Progenitor cell of endocrine pancreas (in vitro differentiated cells): ENCODE results near the gene HS2ST1. TPM values are rescaled to one million over a fixed set of nuclear protein-coding genes. Genes with fewer than 3 reads are reported as not detected.

Source experiments
- DNase-seq: peaks from one replicate; pipeline ENCODE4 v3.0.0; 2021; ENCODE audit warnings: low spot score; ENCODE audit not compliant: unreplicated experiment
- H3K27ac Mint-ChIP-seq: 2 replicates; pipeline ENCODE4 v1.8.0; 2021; ENCODE audit warnings: mild to moderate bottlenecking, moderate library complexity, mixed read lengths
- H3K27me3 Mint-ChIP-seq: 2 replicates; pipeline ENCODE4 v1.8.0; 2021; ENCODE audit warnings: mixed read lengths
- H3K36me3 Mint-ChIP-seq: 2 replicates; pipeline ENCODE4 v1.8.0; 2022; ENCODE audit warnings: mixed read lengths; ENCODE audit not compliant: insufficient read depth
- H3K4me1 Mint-ChIP-seq: 2 replicates; pipeline ENCODE4 v1.8.0; 2021; ENCODE audit warnings: low read depth, mixed read lengths
- H3K4me3 Mint-ChIP-seq: 2 replicates; pipeline ENCODE4 v1.8.0; 2021; ENCODE audit warnings: low read depth, mild to moderate bottlenecking, moderate library complexity, mixed read lengths
- H3K9me3 Mint-ChIP-seq: 2 replicates; pipeline ENCODE4 v1.8.0; 2021; ENCODE audit warnings: low read depth, mixed read lengths
- total RNA-seq: library from RNA; stranded (reverse); gene quantifications from 2 replicates; pipeline ENCODE4 v1.2.1, GENCODE V29; 2021
- TF ChIP-seq, protein P1 (sequence below): fragments of 200-600 bp; sonication (generic); IDR thresholded peaks from one replicate; pipeline ENCODE4 v1.5.0; 2021; ENCODE audit warnings: antibody characterized with exemption, mild to moderate bottlenecking; ENCODE audit not compliant: unreplicated experiment

HS2ST1 gene
- total RNA-seq, 1 donor from 2014 or later, result 41.4 TPM

DNA sequence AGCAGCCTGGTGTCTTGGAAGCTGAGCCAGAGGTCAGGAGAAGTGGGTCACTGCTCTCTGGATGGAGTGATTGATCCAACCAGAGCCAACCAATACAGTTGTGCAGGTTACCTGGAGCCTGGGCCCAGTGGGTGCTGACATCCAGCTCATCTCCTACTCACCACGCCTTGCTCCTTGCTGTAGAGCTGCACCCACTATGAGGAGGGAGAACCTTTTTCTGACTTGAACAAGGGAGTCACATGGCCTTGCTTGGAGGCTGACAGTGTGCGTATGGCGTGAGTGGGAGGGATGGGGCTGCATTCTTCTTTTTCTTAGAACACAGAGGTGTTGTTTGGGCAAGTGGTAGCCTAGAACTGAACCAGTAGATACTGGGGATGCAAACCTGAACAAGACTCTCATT, 213.1 kb downstream of the HS2ST1 start:
- TF ChIP-seq, protein P1, sequence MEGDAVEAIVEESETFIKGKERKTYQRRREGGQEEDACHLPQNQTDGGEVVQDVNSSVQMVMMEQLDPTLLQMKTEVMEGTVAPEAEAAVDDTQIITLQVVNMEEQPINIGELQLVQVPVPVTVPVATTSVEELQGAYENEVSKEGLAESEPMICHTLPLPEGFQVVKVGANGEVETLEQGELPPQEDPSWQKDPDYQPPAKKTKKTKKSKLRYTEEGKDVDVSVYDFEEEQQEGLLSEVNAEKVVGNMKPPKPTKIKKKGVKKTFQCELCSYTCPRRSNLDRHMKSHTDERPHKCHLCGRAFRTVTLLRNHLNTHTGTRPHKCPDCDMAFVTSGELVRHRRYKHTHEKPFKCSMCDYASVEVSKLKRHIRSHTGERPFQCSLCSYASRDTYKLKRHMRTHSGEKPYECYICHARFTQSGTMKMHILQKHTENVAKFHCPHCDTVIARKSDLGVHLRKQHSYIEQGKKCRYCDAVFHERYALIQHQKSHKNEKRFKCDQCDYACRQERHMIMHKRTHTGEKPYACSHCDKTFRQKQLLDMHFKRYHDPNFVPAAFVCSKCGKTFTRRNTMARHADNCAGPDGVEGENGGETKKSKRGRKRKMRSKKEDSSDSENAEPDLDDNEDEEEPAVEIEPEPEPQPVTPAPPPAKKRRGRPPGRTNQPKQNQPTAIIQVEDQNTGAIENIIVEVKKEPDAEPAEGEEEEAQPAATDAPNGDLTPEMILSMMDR, result no peak
- no peak overlapping the region for H3K4me3 Mint-ChIP-seq
- H3K4me1 Mint-ChIP-seq, result peaks cover 7% of the 10 kb centered on the region
- H3K9me3 Mint-ChIP-seq, result no peaks in the 10 kb centered on the region
- peaks cover 41% of the 10 kb centered on the region for H3K27me3 Mint-ChIP-seq
- H3K36me3 Mint-ChIP-seq, result no peaks in the 10 kb centered on the region
- DNase-seq, result no peak
- no peak overlapping the region for H3K27ac Mint-ChIP-seq

DNA sequence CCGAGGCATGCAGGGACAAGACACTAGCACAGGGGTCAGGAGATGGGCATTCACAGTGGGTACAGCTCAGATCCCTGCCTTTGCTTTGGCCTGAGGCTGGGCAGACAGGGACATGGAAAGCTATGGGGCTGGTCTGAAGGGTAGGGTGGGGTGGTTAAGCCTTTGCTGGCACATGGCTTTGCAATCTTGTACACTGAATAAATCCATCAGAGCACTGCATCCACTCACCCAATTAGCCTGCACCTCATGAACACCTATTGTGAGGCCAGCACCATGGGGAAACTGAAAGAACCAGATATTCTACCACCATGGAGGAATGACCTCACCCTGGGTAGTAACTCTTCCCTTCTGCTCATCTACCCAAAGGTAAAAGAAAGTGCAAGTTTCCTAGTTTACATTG, 214.6 kb downstream of the HS2ST1 start:
- Mint-ChIP-seq H3K27ac (no peak overlapping the region), H3K36me3 (no peaks in the 10 kb centered on the region), H3K27me3 (peaks cover 53% of the 10 kb centered on the region), H3K4me1 (peaks cover 11% of the 10 kb centered on the region), H3K4me3 (no peak overlapping the region), H3K9me3 (no peaks in the 10 kb centered on the region)
- DNase-seq, result no peak
- TF ChIP-seq, protein P1, result no peak

DNA sequence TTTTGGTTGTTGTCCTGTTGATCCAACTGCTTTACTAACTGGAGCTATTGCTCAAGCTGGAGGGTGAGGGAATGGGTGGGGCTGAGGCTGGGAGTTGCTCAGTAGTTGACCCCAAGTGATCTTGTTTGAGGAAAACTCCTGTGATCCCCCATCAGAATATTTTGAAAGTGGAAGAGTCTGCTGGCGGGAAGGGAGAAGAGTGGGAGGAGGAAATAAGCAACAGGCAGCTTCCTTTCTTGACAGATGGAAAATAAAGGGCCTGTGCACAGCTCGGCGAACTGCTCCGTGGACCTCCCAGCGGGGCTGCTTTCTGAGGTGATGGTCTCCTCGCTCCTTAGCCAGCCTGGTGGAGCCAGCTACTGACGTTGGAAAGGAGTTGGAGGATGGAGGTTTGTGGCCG, 215.2 kb downstream of the HS2ST1 start:
- no peaks in the 10 kb centered on the region for H3K36me3 Mint-ChIP-seq
- peaks cover 52% of the 10 kb centered on the region for H3K27me3 Mint-ChIP-seq
- peaks cover 12% of the 10 kb centered on the region for H3K4me1 Mint-ChIP-seq
- no peak for DNase-seq
- TF ChIP-seq, protein P1, result no peak
- H3K4me3 Mint-ChIP-seq, result no peak overlapping the region
- H3K9me3 Mint-ChIP-seq, result no peaks in the 10 kb centered on the region
- no peak overlapping the region for H3K27ac Mint-ChIP-seq

DNA sequence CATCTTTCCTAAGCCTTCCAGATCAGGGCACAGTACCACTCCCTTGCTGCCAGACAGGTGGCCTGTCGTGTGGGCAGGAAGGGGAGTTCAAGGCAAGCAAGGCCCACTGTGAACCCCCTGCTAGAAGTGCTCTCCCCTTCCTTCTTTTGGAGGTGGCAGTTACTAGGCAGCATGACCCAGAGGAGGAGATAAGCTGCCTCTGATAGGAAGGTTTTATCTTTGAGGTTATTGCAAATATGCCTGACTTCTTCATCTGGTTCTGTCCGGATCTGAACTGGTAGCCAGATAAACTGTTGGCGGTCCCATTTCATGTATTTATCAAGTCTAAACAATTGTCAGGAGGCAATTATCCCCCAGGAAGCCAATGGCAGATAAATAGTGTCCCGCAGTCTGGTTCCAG, 216.0 kb downstream of the HS2ST1 start:
- Mint-ChIP-seq H3K4me3 (no peak overlapping the region), H3K4me1 (peaks cover 12% of the 10 kb centered on the region), H3K36me3 (no peaks in the 10 kb centered on the region), H3K27ac (peak overlapping the region; percentile 35), H3K27me3 (peaks cover 60% of the 10 kb centered on the region), H3K9me3 (no peaks in the 10 kb centered on the region)
- no peak for DNase-seq
- TF ChIP-seq, protein P1, result no peak

DNA sequence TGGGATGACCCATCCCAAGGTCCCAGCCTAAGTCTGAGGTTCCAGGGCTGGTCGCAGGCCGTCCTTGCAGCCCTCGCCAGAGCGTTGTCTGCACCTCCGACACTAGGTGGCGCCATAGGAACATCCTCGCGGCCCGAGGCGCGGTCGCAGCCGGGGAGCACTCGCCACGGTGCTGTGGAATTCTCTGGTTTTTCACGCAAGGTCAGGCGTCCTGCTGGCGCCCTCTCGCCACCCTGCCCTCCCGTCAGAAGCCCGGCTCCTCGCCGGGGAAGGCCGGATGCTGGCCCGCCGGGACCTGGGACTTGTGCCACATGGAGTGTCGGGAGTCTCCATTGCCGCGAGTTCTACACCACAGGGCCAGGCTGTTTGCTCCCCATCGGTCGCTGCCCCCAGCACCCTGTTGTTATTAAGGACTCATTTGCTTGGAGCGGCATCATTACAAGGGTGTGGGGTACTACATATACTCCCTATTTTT, 217.4 kb downstream of the HS2ST1 start:
- no peak overlapping the region for H3K27ac Mint-ChIP-seq
- DNase-seq, result peak; percentile 82

More for the DNA sequence above, 217.4 kb downstream of the HS2ST1 start:
- peaks cover 12% of the 10 kb centered on the region for H3K4me1 Mint-ChIP-seq
- H3K4me3 Mint-ChIP-seq, result peak overlapping the region; percentile 70
- no peaks in the 10 kb centered on the region for H3K36me3 Mint-ChIP-seq
- TF ChIP-seq, protein P1, result peak; percentile 96
- H3K27me3 Mint-ChIP-seq, result peaks cover 66% of the 10 kb centered on the region
- H3K9me3 Mint-ChIP-seq, result no peaks in the 10 kb centered on the region
